Coronary artery (tissue), 2 donors: Measurements from ENCODE around the gene CAMTA1.

ENCODE experiments used
- DNase-seq: peaks from one replicate; pipeline ENCODE4 v3.0.0-alpha.2; 2017; ENCODE audit warnings: low spot score
- H3K27ac ChIP-seq, 2 donors: fragments of 200-600 bp; sonication (generic); one replicate each; pipeline ENCODE4 v1.5.1; 2016 to 2019
- H3K4me3 ChIP-seq: fragments of 200-600 bp; sonication (generic); 2 replicates; pipeline ENCODE4 v1.5.1; 2016; ENCODE audit warnings: mild to moderate bottlenecking, moderate library complexity
- TF ChIP-seq, protein P1 (sequence below): fragments of 200-600 bp; sonication (generic); IDR thresholded peaks from one replicate; pipeline ENCODE4 v1.5.1; 2019; ENCODE audit warnings: antibody characterized with exemption

CAMTA1 gene

DNA sequence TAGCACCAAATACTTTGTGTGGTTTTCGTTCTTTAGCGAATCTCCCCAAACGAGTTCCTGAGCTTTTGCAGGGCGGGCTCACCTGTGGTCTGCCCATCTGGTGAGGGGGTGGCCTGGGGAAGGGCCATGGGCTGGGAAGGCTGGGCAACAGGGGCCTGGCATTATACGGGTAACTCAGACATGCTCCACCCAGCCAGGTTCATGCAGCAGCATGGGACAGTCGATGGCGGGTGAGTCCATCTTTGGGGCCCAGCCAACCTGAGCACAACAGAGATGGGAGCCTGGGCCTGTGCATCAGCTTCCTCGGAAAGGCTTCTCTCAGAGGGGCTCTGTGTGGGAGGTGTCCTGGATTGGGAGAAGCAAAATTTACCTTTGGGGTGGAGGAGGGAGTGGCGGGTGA, 302.6 kb downstream of the CAMTA1 start:
- H3K27ac ChIP-seq: no peak overlapping the region
- no peak for DNase-seq
- TF ChIP-seq, protein P1, sequence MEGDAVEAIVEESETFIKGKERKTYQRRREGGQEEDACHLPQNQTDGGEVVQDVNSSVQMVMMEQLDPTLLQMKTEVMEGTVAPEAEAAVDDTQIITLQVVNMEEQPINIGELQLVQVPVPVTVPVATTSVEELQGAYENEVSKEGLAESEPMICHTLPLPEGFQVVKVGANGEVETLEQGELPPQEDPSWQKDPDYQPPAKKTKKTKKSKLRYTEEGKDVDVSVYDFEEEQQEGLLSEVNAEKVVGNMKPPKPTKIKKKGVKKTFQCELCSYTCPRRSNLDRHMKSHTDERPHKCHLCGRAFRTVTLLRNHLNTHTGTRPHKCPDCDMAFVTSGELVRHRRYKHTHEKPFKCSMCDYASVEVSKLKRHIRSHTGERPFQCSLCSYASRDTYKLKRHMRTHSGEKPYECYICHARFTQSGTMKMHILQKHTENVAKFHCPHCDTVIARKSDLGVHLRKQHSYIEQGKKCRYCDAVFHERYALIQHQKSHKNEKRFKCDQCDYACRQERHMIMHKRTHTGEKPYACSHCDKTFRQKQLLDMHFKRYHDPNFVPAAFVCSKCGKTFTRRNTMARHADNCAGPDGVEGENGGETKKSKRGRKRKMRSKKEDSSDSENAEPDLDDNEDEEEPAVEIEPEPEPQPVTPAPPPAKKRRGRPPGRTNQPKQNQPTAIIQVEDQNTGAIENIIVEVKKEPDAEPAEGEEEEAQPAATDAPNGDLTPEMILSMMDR: no peak

DNA sequence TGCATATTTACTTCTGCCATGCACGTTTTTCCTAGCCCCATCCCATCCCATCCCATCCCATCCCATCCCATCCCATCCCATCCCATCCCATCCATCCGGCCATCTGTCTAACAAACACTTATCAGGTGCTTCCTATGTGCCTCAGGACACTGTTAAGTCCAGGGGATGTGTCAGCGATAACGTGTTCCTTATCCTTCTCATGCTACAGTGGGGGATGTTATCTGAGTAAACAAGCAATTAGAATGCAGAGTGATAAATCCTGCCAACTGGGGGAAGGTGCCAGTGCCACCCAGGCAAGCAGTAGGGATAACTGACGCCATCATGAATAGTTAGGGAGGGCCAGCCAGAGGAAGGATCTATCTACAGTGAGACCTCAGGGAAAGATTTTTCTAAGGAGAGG, 304.2 kb downstream of the CAMTA1 start:
- no peak for DNase-seq
- TF ChIP-seq, protein P1: no peak
- no peak overlapping the region for H3K27ac ChIP-seq
- no peak overlapping the region for H3K4me3 ChIP-seq

More for the DNA sequence above, 302.6 kb downstream of the CAMTA1 start:
- H3K4me3 ChIP-seq: no peak overlapping the region

DNA sequence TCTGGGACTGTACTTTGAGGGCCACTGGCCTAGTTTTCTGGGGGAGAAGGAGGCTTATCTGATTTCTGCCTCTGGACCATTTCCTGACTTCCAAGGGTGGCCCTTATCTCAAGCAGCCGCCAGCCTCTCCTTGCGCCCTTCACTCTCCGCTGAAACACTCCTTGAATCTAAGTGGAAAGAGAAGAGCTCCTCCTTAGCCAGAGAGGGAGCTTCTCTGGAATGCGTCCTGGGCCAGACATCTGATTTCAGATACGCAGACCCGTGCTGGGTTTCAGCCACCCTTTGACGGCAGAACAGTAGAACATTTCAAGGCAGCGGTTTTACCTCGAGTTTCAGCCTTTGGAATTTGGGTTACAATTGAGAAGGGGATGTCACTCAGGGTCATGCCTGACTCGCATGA, 308.0 kb downstream of the CAMTA1 start:
- TF ChIP-seq, protein P1: no peak
- no peak overlapping the region for H3K4me3 ChIP-seq
- no peak for DNase-seq
- H3K27ac ChIP-seq: no peak overlapping the region

DNA sequence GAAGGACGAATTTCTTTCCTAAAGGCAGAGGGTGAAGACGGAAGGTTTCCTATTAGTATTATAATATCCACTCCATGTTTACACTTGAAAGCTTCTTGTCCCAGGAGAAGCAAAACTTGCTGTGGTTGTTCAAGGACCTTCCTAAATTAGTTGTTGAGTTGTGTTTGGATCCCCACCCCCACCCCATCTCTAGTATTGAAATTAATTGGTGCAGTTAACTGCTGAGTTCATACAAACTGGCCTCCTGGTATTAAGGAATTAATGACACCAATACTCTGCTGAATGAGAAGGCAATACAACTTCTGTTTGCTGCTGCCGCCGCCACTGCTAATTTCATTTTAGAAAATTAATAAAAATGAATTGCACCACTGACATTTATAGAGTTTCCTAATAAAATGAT, 308.8 kb downstream of the CAMTA1 start:
- Histone ChIP-seq H3K27ac (no peak overlapping the region), H3K4me3 (no peak overlapping the region)
- TF ChIP-seq, protein P1: no peak
- DNase-seq: no peak

DNA sequence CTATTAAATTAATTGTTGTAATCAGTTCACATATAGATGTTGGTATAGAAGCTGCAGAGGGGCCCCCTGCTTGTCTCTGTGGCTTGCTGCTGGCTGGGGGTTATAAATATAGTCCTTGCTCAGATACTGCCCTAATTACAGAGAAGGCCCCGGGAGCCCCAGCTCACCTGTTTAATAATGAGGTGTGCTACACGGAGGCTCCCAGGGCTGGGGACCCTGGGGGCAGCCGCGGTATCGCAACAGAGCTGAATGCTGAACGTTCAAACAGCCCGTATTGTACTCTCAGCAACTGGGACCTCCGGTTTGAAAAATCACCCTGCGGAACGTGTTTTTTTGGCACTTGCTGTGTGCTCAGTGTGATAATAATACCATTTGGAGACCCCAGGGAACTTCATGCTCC, 309.3 kb downstream of the CAMTA1 start:
- no peak for DNase-seq
- TF ChIP-seq, protein P1: no peak

DNA sequence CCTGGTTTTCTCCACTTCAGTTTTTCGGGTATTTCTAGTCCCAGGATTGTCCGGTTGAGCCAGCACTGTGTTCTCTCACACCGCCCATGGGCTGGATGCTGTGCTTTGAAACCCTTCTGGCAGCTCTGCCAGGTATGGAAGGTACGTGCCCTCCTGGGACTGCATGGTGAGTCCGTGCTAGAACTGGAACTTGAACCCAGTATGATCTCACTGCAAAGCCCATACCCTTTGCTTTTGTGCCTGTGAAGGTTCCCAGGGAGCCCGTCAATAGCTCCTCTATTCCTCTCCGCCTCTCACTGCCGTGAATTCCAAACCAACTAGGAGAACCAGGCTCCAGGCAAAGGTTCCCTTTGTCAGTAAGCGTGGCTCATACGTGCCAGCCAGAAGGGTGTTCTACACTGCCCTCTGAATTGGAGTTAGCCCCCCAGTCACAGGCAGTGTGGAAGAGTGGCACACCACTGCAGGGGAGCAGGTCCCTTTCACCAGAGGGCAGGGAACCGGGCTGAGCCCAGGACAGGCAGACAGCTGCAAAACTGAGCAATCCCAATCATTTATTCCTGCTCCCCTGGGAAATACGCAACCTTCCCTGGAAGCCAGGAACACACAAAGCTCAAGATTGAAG, 310.2 kb downstream of the CAMTA1 start:
- TF ChIP-seq, protein P1: no peak
- no peak overlapping the region for H3K27ac ChIP-seq
- H3K4me3 ChIP-seq: no peak overlapping the region
- no peak for DNase-seq

More for the DNA sequence above, 309.3 kb downstream of the CAMTA1 start:
- no peak overlapping the region for H3K27ac ChIP-seq
- H3K4me3 ChIP-seq: no peak overlapping the region

DNA sequence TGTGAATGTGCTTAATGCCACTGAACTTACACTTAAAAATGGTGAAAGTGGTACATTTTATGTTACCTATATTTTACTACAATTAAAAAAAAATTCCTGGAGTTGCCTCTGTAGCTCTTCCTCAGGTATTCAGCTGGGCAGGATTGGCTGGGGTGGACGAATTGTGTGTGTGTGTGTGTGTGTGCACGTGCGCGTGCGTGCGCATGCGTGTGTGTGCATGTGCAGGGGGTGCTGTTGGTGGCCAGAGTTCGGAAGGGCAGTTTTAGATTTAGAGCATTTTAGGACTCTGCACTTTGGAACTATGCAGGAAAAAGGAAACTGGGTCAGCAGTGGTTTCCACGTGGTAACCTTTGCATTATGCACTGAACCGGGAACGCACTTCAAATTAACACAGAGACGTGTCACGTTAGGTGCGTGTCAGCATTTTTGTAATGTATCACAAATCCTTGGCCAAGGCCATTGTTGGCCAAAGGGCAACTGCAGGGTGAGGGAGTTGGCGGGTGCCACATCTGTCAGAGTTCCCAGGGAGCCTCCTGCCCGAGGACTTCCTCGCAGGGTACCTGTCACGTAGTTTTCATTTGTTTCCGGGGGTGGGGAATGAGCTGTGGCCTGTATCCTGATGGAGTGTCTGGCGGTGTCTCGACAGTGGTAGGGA, 312.8 kb downstream of the CAMTA1 start:
- no peak overlapping the region for H3K4me3 ChIP-seq
- H3K27ac ChIP-seq: no peak overlapping the region
- no peak for DNase-seq
- TF ChIP-seq, protein P1: no peak
